K562 (cell line): Measurements from ENCODE around the gene ARPC1A. TPM values are rescaled to one million over a fixed set of nuclear protein-coding genes. Genes with fewer than 3 reads are reported as not detected.

ENCODE experiments used
- BMI1 ChIP-seq: fragments of 150-350 bp; IDR thresholded peaks from 2 replicates; pipeline ENCODE4 v1.6.1; 2014; ENCODE audit warnings: low read length
- CREB1 ChIP-seq, 2 experiments: sonication (generic) in 1 of 2; formaldehyde crosslinking in 1 of 2; IDR thresholded peaks; 2 replicates each; pipeline versions ENCODE4 v1.6.1 to v1.8.0; 2012 to 2022; ENCODE audit warnings: inconsistent platforms in 1 of 2, mild to moderate bottlenecking in 1 of 2, missing genetic modification reagents in 1 of 2, moderate library complexity in 1 of 2
- CTBP1 ChIP-seq: fragments of 450-650 bp; IDR thresholded peaks from 2 replicates; pipeline ENCODE4 v1.6.1; 2016; ENCODE audit warnings: borderline replicate concordance
- HDAC1 ChIP-seq, 2 experiments: fragments of 450-650 bp; IDR thresholded peaks; 2 replicates each; pipeline ENCODE4 v1.6.1; 2016 to 2017; ENCODE audit warnings: inconsistent platforms in 1 of 2, mild to moderate bottlenecking in 1 of 2, moderate library complexity in 1 of 2
- HMG20A ChIP-seq: fragments of 450-650 bp; formaldehyde crosslinking; conservative IDR thresholded peaks from 2 replicates; pipeline ENCODE4 v1.4.0; 2020; ENCODE audit warnings: mild to moderate bottlenecking, mixed read lengths
- MEF2D ChIP-seq: conservative IDR thresholded peaks from 2 replicates; pipeline ENCODE4 v1.6.1; 2016; ENCODE audit warnings: low read depth, missing genetic modification characterization, missing compliant biosample characterization
- POLR2A ChIP-seq: fragments of 450-650 bp; conservative IDR thresholded peaks from 2 replicates; pipeline ENCODE4 v1.6.1; 2016
- SP1 ChIP-seq: sonication (generic); formaldehyde crosslinking; IDR thresholded peaks from 2 replicates; pipeline ENCODE4 v1.8.1; 2022; ENCODE audit warnings: mild to moderate bottlenecking, missing genetic modification reagents
- TGIF2 ChIP-seq: sonication (generic); formaldehyde crosslinking; IDR thresholded peaks from 2 replicates; pipeline ENCODE4 v1.8.1; 2022; ENCODE audit warnings: mild to moderate bottlenecking, missing genetic modification reagents, moderate library complexity
- ZBTB26 ChIP-seq: fragments of 450-650 bp; formaldehyde crosslinking; IDR thresholded peaks from 2 replicates; pipeline ENCODE4 v1.4.0; 2022; ENCODE audit warnings: missing genetic modification characterization
- ZNF511 ChIP-seq: sonication (generic); formaldehyde crosslinking; IDR thresholded peaks from 2 replicates; pipeline ENCODE4 v1.8.0; 2022; ENCODE audit warnings: mild to moderate bottlenecking, missing genetic modification reagents
- ZZZ3 ChIP-seq: fragments of 450-650 bp; IDR thresholded peaks from 2 replicates; pipeline ENCODE4 v1.6.1; 2016; ENCODE audit warnings: antibody characterized with exemption, mild to moderate bottlenecking, moderate library complexity
- polyA plus RNA-seq, 8 experiments: library from polyadenylated mRNA; depleted of rRNA in 4 of 8; stranded (reverse) in 5 of 8; unstranded in 3 of 8; fragments of >200 nt; fragmentation: Nextera tagmentation in 2 of 8; fragmentation: Illumina TruSeq in 1 of 8; extraction: Ambion mirVana in 2 of 8; extraction: Trizol in 1 of 8; gene quantifications; 2 replicates each; pipeline versions ENCODE4 v1.2.1 to v1.2.3, GENCODE V29; 2011 to 2014; ENCODE audit warnings: inconsistent platforms in 1 of 8, missing spikeins in 1 of 8
- total RNA-seq, 7 experiments: library from RNA; depleted of rRNA in 6 of 7; stranded (reverse); fragments of >200 nt in 6 of 7; fragmentation: Illumina TruSeq in 2 of 7; extraction: Trizol in 2 of 7; gene quantifications; 2 replicates each; pipeline versions ENCODE4 v1.2.1 to v1.2.3, GENCODE V29; 2011 to 2021; ENCODE audit warnings: low replicate concordance in 1 of 7
- TF ChIP-seq, protein P1 (sequence below), 3 experiments: fragments of 200-800 bp in 1 of 3; sonication (Bioruptor generic) in 1 of 3; sonication (generic) in 1 of 3; formaldehyde crosslinking in 1 of 3; IDR thresholded peaks; 2 replicates each; pipeline versions ENCODE4 v1.6.1 to v1.8.0; 2016 to 2022; ENCODE audit warnings: mild to moderate bottlenecking in 2 of 3, missing compliant biosample characterization in 2 of 3, missing genetic modification characterization in 2 of 3, missing genetic modification reagents in 1 of 3
- TF ChIP-seq, protein P2 (sequence below), 2 experiments: fragments of 450-650 bp in 1 of 2; sonication (generic) in 1 of 2; formaldehyde crosslinking in 1 of 2; IDR thresholded peaks; 2 replicates each; pipeline versions ENCODE4 v1.7.1 to v1.9.0; 2016 to 2022; ENCODE audit warnings: inconsistent platforms in 1 of 2, mild to moderate bottlenecking in 1 of 2, missing genetic modification reagents in 1 of 2

The ARPC1A gene
- total and polyA plus RNA-seq, 9 of the 15 experiments (the other 6 are each of a cell fraction or from before 2014, with no cell fraction given): 39.5 to 151 (median 86.1) TPM

DNA sequence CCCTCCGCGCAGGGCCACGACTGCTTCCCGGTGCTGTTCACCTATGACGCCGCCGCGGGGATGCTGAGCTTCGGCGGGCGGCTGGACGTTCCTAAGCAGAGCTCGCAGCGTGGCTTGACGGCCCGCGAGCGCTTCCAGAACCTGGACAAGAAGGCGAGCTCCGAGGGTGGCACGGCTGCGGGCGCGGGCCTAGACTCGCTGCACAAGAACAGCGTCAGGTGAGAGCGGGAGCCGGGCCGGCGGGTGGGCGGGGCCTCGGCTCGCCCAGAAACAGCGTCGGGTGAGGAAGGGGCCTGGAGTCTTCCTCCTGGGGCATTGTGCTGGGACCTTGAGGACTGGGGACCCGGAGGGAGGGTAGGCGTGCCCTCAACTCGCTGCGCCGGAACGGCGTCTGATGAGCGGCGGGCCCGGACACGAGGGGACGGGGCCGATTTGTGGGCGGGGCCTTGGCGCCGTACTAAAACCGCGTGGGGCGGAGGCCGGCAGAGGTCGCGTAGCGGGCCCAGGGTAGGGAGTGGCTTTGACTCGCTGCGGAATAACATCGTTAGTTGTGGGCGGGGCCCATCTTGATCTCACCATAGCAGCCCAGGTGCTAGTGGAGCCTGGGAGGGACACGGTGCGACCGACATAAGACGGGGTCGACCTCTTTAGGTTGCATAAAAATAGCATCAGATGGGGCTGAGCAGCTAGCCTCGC is 67.1 kb downstream of the ARPC1A start (continued):
- TF ChIP-seq HDAC1 (IDR thresholded peaks at IDR 0.05) (peak in 1 of 2 experiments; percentile 21; a peak in 1 of 4 replicates), SP1 (CRISPR knock-in tag) (no peak), TGIF2 (CRISPR knock-in tag) (peak; percentile 67; the same call in 1 of the 2 replicates), ZNF511 (CRISPR knock-in tag) (no peak), BMI1 (no peak), CTBP1 (no peak), ZBTB26 (CRISPR knock-in tag) (no peak), POLR2A (peak; percentile 64), ZZZ3 (no peak), MEF2D (no peak), CREB1 (IDR thresholded peaks at IDR 0.05) (peak; percentile 27; the same call in 1 of the 2 replicates), CREB1 (CRISPR knock-in tag; IDR thresholded peaks at IDR 0.05) (no peak), HMG20A (CRISPR knock-in tag) (no peak)
- TF ChIP-seq, protein P1, sequence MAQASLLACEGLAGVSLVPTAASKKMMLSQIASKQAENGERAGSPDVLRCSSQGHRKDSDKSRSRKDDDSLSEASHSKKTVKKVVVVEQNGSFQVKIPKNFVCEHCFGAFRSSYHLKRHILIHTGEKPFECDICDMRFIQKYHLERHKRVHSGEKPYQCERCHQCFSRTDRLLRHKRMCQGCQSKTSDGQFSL (CRISPR knock-in tag; IDR thresholded peaks at IDR 0.05): no peak
- TF ChIP-seq, protein P1 (tag; IDR thresholded peaks at IDR 0.05): no peak
- TF ChIP-seq, protein P2, sequence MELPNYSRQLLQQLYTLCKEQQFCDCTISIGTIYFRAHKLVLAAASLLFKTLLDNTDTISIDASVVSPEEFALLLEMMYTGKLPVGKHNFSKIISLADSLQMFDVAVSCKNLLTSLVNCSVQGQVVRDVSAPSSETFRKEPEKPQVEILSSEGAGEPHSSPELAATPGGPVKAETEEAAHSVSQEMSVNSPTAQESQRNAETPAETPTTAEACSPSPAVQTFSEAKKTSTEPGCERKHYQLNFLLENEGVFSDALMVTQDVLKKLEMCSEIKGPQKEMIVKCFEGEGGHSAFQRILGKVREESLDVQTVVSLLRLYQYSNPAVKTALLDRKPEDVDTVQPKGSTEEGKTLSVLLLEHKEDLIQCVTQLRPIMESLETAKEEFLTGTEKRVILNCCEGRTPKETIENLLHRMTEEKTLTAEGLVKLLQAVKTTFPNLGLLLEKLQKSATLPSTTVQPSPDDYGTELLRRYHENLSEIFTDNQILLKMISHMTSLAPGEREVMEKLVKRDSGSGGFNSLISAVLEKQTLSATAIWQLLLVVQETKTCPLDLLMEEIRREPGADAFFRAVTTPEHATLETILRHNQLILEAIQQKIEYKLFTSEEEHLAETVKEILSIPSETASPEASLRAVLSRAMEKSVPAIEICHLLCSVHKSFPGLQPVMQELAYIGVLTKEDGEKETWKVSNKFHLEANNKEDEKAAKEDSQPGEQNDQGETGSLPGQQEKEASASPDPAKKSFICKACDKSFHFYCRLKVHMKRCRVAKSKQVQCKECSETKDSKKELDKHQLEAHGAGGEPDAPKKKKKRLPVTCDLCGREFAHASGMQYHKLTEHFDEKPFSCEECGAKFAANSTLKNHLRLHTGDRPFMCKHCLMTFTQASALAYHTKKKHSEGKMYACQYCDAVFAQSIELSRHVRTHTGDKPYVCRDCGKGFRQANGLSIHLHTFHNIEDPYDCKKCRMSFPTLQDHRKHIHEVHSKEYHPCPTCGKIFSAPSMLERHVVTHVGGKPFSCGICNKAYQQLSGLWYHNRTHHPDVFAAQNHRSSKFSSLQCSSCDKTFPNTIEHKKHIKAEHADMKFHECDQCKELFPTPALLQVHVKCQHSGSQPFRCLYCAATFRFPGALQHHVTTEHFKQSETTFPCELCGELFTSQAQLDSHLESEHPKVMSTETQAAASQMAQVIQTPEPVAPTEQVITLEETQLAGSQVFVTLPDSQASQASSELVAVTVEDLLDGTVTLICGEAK (IDR thresholded peaks at IDR 0.05): 0 out of 2 replicates have a peak, but pooled peaks have one; percentile 30
- TF ChIP-seq, protein P2 (CRISPR knock-in tag; IDR thresholded peaks at IDR 0.05): no peak
